Measurements from ENCODE around the gene CAMK1D. TPM values are rescaled to one million over a fixed set of nuclear protein-coding genes. Genes with fewer than 3 reads are reported as not detected.

CAMK1D gene
- total RNA-seq, 1 experiment from 2014 or later, result 6.3 TPM

GRCh38 chr10:12835709-12836108 lies 486.4 kb downstream of the CAMK1D start:
- Mint-ChIP-seq H3K4me3 (no peak overlapping the region), H3K36me3 (ENCODE audit: insufficient read depth in 1 of 3, low read depth in 3 of 3) (no peaks in the 10 kb centered on the region; a peak in 1 of 7 replicates), H3K27me3 (ENCODE audit: low read depth) (no peaks in the 10 kb centered on the region; the same call in none of the 2 replicates), H3K4me1 (peaks cover 12 to 20% of the 10 kb centered on the region in 2 experiments), H3K9me3 (no peaks in the 10 kb centered on the region), H3K27ac (no peak overlapping the region; a peak in 1 of 7 replicates)
- no peak overlapping the region for H2BK15ac ChIP-seq (ENCODE audit: low read depth, low read length)
- H4K20me1 ChIP-seq (ENCODE audit: control insufficient read depth, insufficient read depth, insufficient read length), result no peaks in the 10 kb centered on the region
- WGBS (ENCODE audit: extremely low coverage, insufficient read length, low lambda C conversion rate), result no CpG with 5 or more reads among the region's 5 CpGs
- no peaks in the 10 kb centered on the region for H3K79me2 ChIP-seq (ENCODE audit: insufficient read depth, low read length)
- no peak overlapping the region for H3K9ac ChIP-seq (ENCODE audit: extremely low read depth, insufficient read length, low read length)
- TF ChIP-seq CTCF (conservative IDR thresholded peaks at IDR 0.05), result no peak
- H4K5ac ChIP-seq (ENCODE audit: insufficient read length, low read depth, low read length), result no peak overlapping the region
- no peaks in the 10 kb centered on the region for H3K4me1 ChIP-seq (ENCODE audit: insufficient read depth, low read length)
- H3K23me2 ChIP-seq (ENCODE audit: insufficient read length, low read depth, low read length, poor library complexity, severe bottlenecking), result no peaks in the 10 kb centered on the region
- no peak overlapping the region for H2BK5ac ChIP-seq (ENCODE audit: insufficient read length, low read length)
- no peak overlapping the region for H2BK12ac ChIP-seq (ENCODE audit: insufficient read length, low read depth, low read length)
- no peak overlapping the region for H2AFZ ChIP-seq (ENCODE audit: low read length)
- no peaks in the 10 kb centered on the region for H3K79me1 ChIP-seq (ENCODE audit: insufficient read depth, low read depth, low read length, poor library complexity, severe bottlenecking)
- H2BK120ac ChIP-seq (ENCODE audit: low read depth, low read length, poor library complexity, severe bottlenecking), result no peak overlapping the region
- H3K14ac ChIP-seq (ENCODE audit: insufficient read depth, low read length), result no peak overlapping the region
- no peak overlapping the region for H3K23ac ChIP-seq (ENCODE audit: insufficient read length, low read depth, low read length)
- H4K91ac ChIP-seq (ENCODE audit: insufficient read length, low read depth, low read length), result no peak overlapping the region
- no peaks in the 10 kb centered on the region for H3K27me3 ChIP-seq (ENCODE audit: insufficient read depth, low read length)
- H2BK20ac ChIP-seq (ENCODE audit: low read depth, low read length, poor library complexity, severe bottlenecking), result no peak overlapping the region
- DNase-seq, result no peak
- no peak overlapping the region for H3T11ph ChIP-seq (ENCODE audit: low read length)
- no peak overlapping the region for H3K18ac ChIP-seq (ENCODE audit: insufficient read length, low read depth, low read length)
- no peak overlapping the region for H3K56ac ChIP-seq (ENCODE audit: insufficient read length, low read depth, low read length)
- no peak overlapping the region for H4K8ac ChIP-seq (replicated peaks; ENCODE audit: insufficient read length, low read depth, low read length)
- no peak overlapping the region for H2AK5ac ChIP-seq (ENCODE audit: insufficient read length, low read length)
- no peak overlapping the region for H3K27ac ChIP-seq (ENCODE audit: insufficient read length, low read depth, low read length)
- H3K4me2 ChIP-seq (ENCODE audit: insufficient read depth, insufficient read length, low read length), result no peak overlapping the region
- H3K9me3 ChIP-seq (ENCODE audit: control insufficient read depth, low read depth, low read length), result no peaks in the 10 kb centered on the region
- H3K4ac ChIP-seq (ENCODE audit: low read depth, low read length), result no peak overlapping the region

All from H9 (cell line).